SK-N-SH (cell line): Measurements from ENCODE around the gene ARHGAP15. TPM values are rescaled to one million over a fixed set of nuclear protein-coding genes. Genes with fewer than 3 reads are reported as not detected.

ENCODE experiments used
- CTCF ChIA-PET: fragments of 300-600, 350-600 bp; formaldehyde crosslinking; extraction: SDS; loops from one replicate; lab custom pipeline; 2021; lab: Yijun Ruan, JAX
- POLR2A ChIA-PET: fragments of 350-600 bp; sonication (Branson Sonifier 250); formaldehyde crosslinking; extraction: SDS; loops from one replicate; lab custom pipeline; 2020; ENCODE audit warnings: antibody characterized with exemption, inconsistent platforms; lab: Yijun Ruan, JAX
- DNase-seq: peaks from one replicate; pipeline ENCODE4 v3.0.0; 2012
- H2AFZ ChIP-seq: fragments of 200-600 bp; sonication (generic); 2 replicates; pipeline ENCODE4 v1.8.1; 2016; ENCODE audit warnings: antibody characterized with exemption, mild to moderate bottlenecking, low read depth
- H3F3A ChIP-seq: fragments of 200-600 bp; sonication (generic); replicated peaks from 2 replicates; pipeline ENCODE3; 2016; ENCODE audit warnings: antibody characterized with exemption, mild to moderate bottlenecking; ENCODE audit not compliant: insufficient read depth
- H3K27ac ChIP-seq, 2 experiments: fragments of 200-500 bp in 1 of 2; fragments of 200-600 bp in 1 of 2; sonication (Bioruptor generic) in 1 of 2; sonication (generic), shearing (Covaris generic) in 1 of 2; 2 replicates each; pipeline versions ENCODE4 v1.5.1 to v1.6.1; 2014 to 2016; ENCODE audit warnings: low read depth in 2 of 2, inconsistent platforms in 1 of 2, low read length in 1 of 2, mild to moderate bottlenecking in 1 of 2, mixed read lengths in 1 of 2
- H3K27me3 ChIP-seq: fragments of 200-600 bp; sonication (generic), shearing (Covaris generic); 2 replicates; pipeline ENCODE4 v1.6.1; 2016; ENCODE audit warnings: mixed run types; ENCODE audit not compliant: insufficient read depth
- H3K36me3 ChIP-seq, 2 experiments: fragments of 200-500 bp in 1 of 2; fragments of 200-600 bp in 1 of 2; sonication (Bioruptor generic) in 1 of 2; sonication (generic) in 1 of 2; replicated peaks in 1 of 2; 2 replicates each; pipeline versions ENCODE3 to v1.5.1; 2014 to 2016; ENCODE audit warnings: low read length in 1 of 2, mild to moderate bottlenecking in 1 of 2; ENCODE audit not compliant: insufficient read depth in 2 of 2, control insufficient read depth in 1 of 2
- H3K4me1 ChIP-seq, 2 experiments: fragments of 200-500 bp in 1 of 2; fragments of 200-600 bp in 1 of 2; sonication (Bioruptor generic) in 1 of 2; sonication (generic), shearing (Covaris generic) in 1 of 2; 2 replicates each; pipeline versions ENCODE4 v1.5.1 to v1.6.1; 2014 to 2016; ENCODE audit warnings: low read depth in 1 of 2, low read length in 1 of 2, mixed run types in 1 of 2; ENCODE audit not compliant: insufficient read depth in 2 of 2, control insufficient read depth in 1 of 2
- H3K4me2 ChIP-seq: fragments of 200-600 bp; sonication (generic), shearing (Covaris generic); 2 replicates; pipeline ENCODE4 v1.6.1; 2017; ENCODE audit warnings: mixed run types
- H3K4me3 ChIP-seq, 2 experiments: fragments of 200-500 bp in 1 of 2; fragments of 200-600 bp in 1 of 2; sonication (Bioruptor generic) in 1 of 2; sonication (generic), shearing (Covaris generic) in 1 of 2; 2 replicates each; pipeline versions ENCODE4 v1.5.1 to v1.8.1; 2014 to 2016; ENCODE audit warnings: low read depth in 2 of 2, inconsistent platforms in 1 of 2, low read length in 1 of 2, mild to moderate bottlenecking in 1 of 2, mixed read lengths in 1 of 2, moderate library complexity in 1 of 2
- H3K79me2 ChIP-seq: fragments of 200-600 bp; sonication (generic); 2 replicates; pipeline ENCODE4 v1.8.1; 2017; ENCODE audit warnings: mild to moderate bottlenecking; ENCODE audit not compliant: insufficient read depth
- H3K9ac ChIP-seq: fragments of 200-600 bp; sonication (generic); 2 replicates; pipeline ENCODE4 v1.6.1; 2017; ENCODE audit warnings: mixed run types
- H3K9me2 ChIP-seq: fragments of 200-600 bp; sonication (generic); 2 replicates; pipeline ENCODE4 v1.6.1; 2017; ENCODE audit warnings: mixed run types
- H3K9me3 ChIP-seq: fragments of 200-600 bp; sonication (generic); 2 replicates; pipeline ENCODE4 v1.6.1; 2017; ENCODE audit warnings: mixed run types, mild to moderate bottlenecking, moderate library complexity
- H4K20me1 ChIP-seq: fragments of 200-600 bp; sonication (generic); 2 replicates; pipeline ENCODE4 v1.6.1; 2017; ENCODE audit warnings: mild to moderate bottlenecking, mixed run types; ENCODE audit not compliant: insufficient read depth
- FOSL2 ChIP-seq: IDR thresholded peaks from 2 replicates; pipeline ENCODE4 v1.4.0; 2012; ENCODE audit warnings: low read depth, mild to moderate bottlenecking, moderate library complexity, borderline replicate concordance
- GABPA ChIP-seq: IDR thresholded peaks from 2 replicates; pipeline ENCODE4 v1.4.0; 2012; ENCODE audit warnings: low read depth, mild to moderate bottlenecking
- GATA2 ChIP-seq: sonication (generic); formaldehyde crosslinking; IDR thresholded peaks from 2 replicates; pipeline ENCODE4 v1.5.0; 2020; ENCODE audit warnings: mild to moderate bottlenecking, missing genetic modification reagents
- JUND ChIP-seq: IDR thresholded peaks from 2 replicates; pipeline ENCODE4 v1.4.0; 2012
- MEF2A ChIP-seq: IDR thresholded peaks from 2 replicates; pipeline ENCODE4 v1.4.0; 2012; ENCODE audit warnings: low read depth, borderline replicate concordance
- MXI1 ChIP-seq: IDR thresholded peaks from 2 replicates; pipeline ENCODE4 v1.6.1; 2012; ENCODE audit warnings: mild to moderate bottlenecking, low read depth, low read length, improper control_type of control experiment
- NFIC ChIP-seq: IDR thresholded peaks from 2 replicates; pipeline ENCODE4 v1.4.0; 2012; ENCODE audit warnings: borderline replicate concordance
- PBX3 ChIP-seq: IDR thresholded peaks from 2 replicates; pipeline ENCODE4; 2012
- RAD21 ChIP-seq: IDR thresholded peaks from 2 replicates; pipeline ENCODE4 v1.6.1; 2012; ENCODE audit warnings: mild to moderate bottlenecking, low read length
- REST ChIP-seq: IDR thresholded peaks from 2 replicates; pipeline ENCODE4 v1.6.1; 2012; ENCODE audit warnings: mild to moderate bottlenecking, low read depth, low read length, moderate library complexity
- RXRA ChIP-seq: IDR thresholded peaks from 2 replicates; pipeline ENCODE4 v1.4.0; 2012; ENCODE audit warnings: low read depth, mild to moderate bottlenecking, borderline replicate concordance
- TCF12 ChIP-seq: IDR thresholded peaks from 2 replicates; pipeline ENCODE4 v1.4.0; 2012
- TEAD4 ChIP-seq: IDR thresholded peaks from 2 replicates; pipeline ENCODE4 v1.4.0; 2012; ENCODE audit warnings: mild to moderate bottlenecking, borderline replicate concordance; ENCODE audit not compliant: insufficient read depth
- USF2 ChIP-seq: fragments of 150-350 bp; IDR thresholded peaks from 2 replicates; pipeline ENCODE4 v1.6.1; 2017; ENCODE audit warnings: antibody characterized with exemption, low read length, low read depth, borderline replicate concordance
- YY1 ChIP-seq: IDR thresholded peaks from 2 replicates; pipeline ENCODE4 v1.4.0; 2012; ENCODE audit warnings: low read depth, mild to moderate bottlenecking
- WGBS: methylation state at CpG from one replicate; pipeline ENCODE4 v1.1.6; 2017; ENCODE audit warnings: low lambda C conversion rate; 5-methylcytosine and 5-hydroxymethylcytosine counted together
- polyA plus RNA-seq, 3 experiments: library from polyadenylated mRNA; depleted of rRNA; stranded (reverse); fragments of >200 nt; gene quantifications; 2 replicates each; pipeline ENCODE4 v1.2.3, GENCODE V29; 2012

The ARHGAP15 gene
- polyA plus RNA-seq, 1 of the 3 experiments (the other 2 are of a cell fraction), result not detected

- H3K9me3 ChIP-seq, result no peaks in the 10 kb centered on the region
- H4K20me1 ChIP-seq, result no peaks in the 10 kb centered on the region
- no peak overlapping the region for H3K9ac ChIP-seq
- H3K27ac ChIP-seq, result no peak overlapping the region
- H3K79me2 ChIP-seq, result no peaks in the 10 kb centered on the region
- DNase-seq, result no peak
- H3K4me3 ChIP-seq, result no peak overlapping the region
- no peak for TF ChIP-seq PBX3
- no peak for TF ChIP-seq USF2
- TF ChIP-seq RXRA, result no peak
- TF ChIP-seq FOSL2, result no peak
- no peak for TF ChIP-seq TCF12
- TF ChIP-seq YY1, result no peak
- no peak for TF ChIP-seq JUND
- no peak for TF ChIP-seq TEAD4
- no peak for TF ChIP-seq RAD21
- no peak for TF ChIP-seq REST
- no peak for TF ChIP-seq MXI1
- TF ChIP-seq GATA2, result no peak
- TF ChIP-seq MEF2A, result no peak
- no peak for TF ChIP-seq NFIC
- no peak for TF ChIP-seq GABPA
- no peak overlapping the region for H2AFZ ChIP-seq
- CTCF ChIA-PET, result interaction anchor here (0.6 kb wide), 1 partner anchor 335 kb away, joined by 3 read pairs; no protein-coding TSS in a partner anchor
- H3F3A ChIP-seq, result no peaks in the 10 kb centered on the region
- no peaks in the 10 kb centered on the region for H3K36me3 ChIP-seq
- POLR2A ChIA-PET, result no interaction called here
- no peaks in the 10 kb centered on the region for H3K4me1 ChIP-seq
- no peak overlapping the region for H3K4me2 ChIP-seq
- no peaks in the 10 kb centered on the region for H3K9me2 ChIP-seq
- 71% methylated on average over 2 of the region's 2 CpGs for WGBS
- no peaks in the 10 kb centered on the region for H3K27me3 ChIP-seq
Observed at GRCh38 chr2:143383016-143383415, 253.8 kb downstream of the ARHGAP15 start.
